ENCODE measurements around the gene BRIP1. TPM values are rescaled to one million over a fixed set of nuclear protein-coding genes. Genes with fewer than 3 reads are reported as not detected.

BRIP1 gene
- total and polyA plus RNA-seq, 2 donors (not counting 1 experiment from before 2014, with no cell fraction given): 4.0 to 8.1 TPM

DNA sequence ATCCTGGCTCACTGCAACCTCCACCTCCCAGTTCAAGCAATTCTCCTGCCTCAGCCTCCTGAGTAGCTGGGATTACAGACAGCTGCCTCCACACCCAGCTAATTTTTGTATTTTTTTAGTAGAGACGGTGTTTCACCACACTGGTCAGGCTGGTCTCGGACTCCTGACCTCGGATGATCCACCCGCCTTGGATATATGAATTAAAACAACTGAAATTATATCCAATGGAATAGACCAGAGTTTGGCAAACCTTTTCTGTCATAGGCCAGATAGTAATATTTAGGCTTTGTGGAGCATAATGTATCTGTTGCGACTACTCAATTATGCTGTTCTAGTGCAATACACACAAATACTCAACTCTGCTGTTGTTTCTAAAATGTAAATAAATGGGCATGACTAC, 178.5 kb downstream of the BRIP1 start:
- H2AFZ ChIP-seq (ENCODE audit: low read length): no peak overlapping the region
- no peak overlapping the region for H3K9ac ChIP-seq (ENCODE audit: insufficient read depth, low read length)
- H3K4me3 ChIP-seq (replicated peaks in 1 of 4; ENCODE audit: control extremely low read depth in 1 of 4, insufficient read depth in 1 of 4, low read depth in 3 of 4, low read length in 4 of 4): no peak overlapping the region
- no peak overlapping the region for H3K4me2 ChIP-seq (ENCODE audit: extremely low read depth, insufficient read depth, low read length)
- H3K27me3 ChIP-seq (ENCODE audit: control insufficient read depth, insufficient read depth, low read length): no peaks in the 10 kb centered on the region
- H3K27ac ChIP-seq (ENCODE audit: insufficient read depth, low read length): no peak overlapping the region
- no peaks in the 10 kb centered on the region for H4K20me1 ChIP-seq (ENCODE audit: control insufficient read depth, extremely low read depth, insufficient read depth, low read length)
- H3K36me3 ChIP-seq (ENCODE audit: control insufficient read depth, insufficient read depth, low read length): no peaks in the 10 kb centered on the region
- H3K79me2 ChIP-seq (ENCODE audit: control insufficient read depth, insufficient read depth, low read length): no peaks in the 10 kb centered on the region
- H3K9me3 ChIP-seq (ENCODE audit: control insufficient read depth, insufficient read depth, low read depth, low read length): no peaks in the 10 kb centered on the region
- TF ChIP-seq CTCF (conservative IDR thresholded peaks at IDR 0.05 in 1 of 2, IDR thresholded peaks at IDR 0.05 in 1 of 2; ENCODE audit: low read depth in 1 of 2, low read length in 2 of 2) (no peak), EZH2 (IDR thresholded peaks at IDR 0.05; ENCODE audit: low read length, missing control alignments) (no peak)
- no peak for DNase-seq (ENCODE audit: low read depth in 2 of 2)
- no peaks in the 10 kb centered on the region for H3K4me1 ChIP-seq (ENCODE audit: control insufficient read depth, extremely low read depth, insufficient read depth, low read length)

- no peak overlapping the region for H3K9ac ChIP-seq (ENCODE audit: insufficient read depth, low read length)
- H3K79me2 ChIP-seq (ENCODE audit: control insufficient read depth, insufficient read depth, low read length): no peaks in the 10 kb centered on the region
- H2AFZ ChIP-seq (ENCODE audit: low read length): no peak overlapping the region
- H3K27me3 ChIP-seq (ENCODE audit: control insufficient read depth, insufficient read depth, low read length): no peaks in the 10 kb centered on the region
- no peak for DNase-seq (ENCODE audit: low read depth in 2 of 2)
- H3K27ac ChIP-seq (ENCODE audit: insufficient read depth, low read length): no peak overlapping the region
- H4K20me1 ChIP-seq (ENCODE audit: control insufficient read depth, extremely low read depth, insufficient read depth, low read length): no peaks in the 10 kb centered on the region
- H3K9me3 ChIP-seq (ENCODE audit: control insufficient read depth, insufficient read depth, low read depth, low read length): no peaks in the 10 kb centered on the region
- no peaks in the 10 kb centered on the region for H3K4me1 ChIP-seq (ENCODE audit: control insufficient read depth, extremely low read depth, insufficient read depth, low read length)
- H3K4me3 ChIP-seq (replicated peaks in 1 of 4; ENCODE audit: control extremely low read depth in 1 of 4, insufficient read depth in 1 of 4, low read depth in 3 of 4, low read length in 4 of 4): no peak overlapping the region
- no peaks in the 10 kb centered on the region for H3K36me3 ChIP-seq (ENCODE audit: control insufficient read depth, insufficient read depth, low read length)
- H3K4me2 ChIP-seq (ENCODE audit: extremely low read depth, insufficient read depth, low read length): no peak overlapping the region
- TF ChIP-seq CTCF (conservative IDR thresholded peaks at IDR 0.05 in 1 of 2, IDR thresholded peaks at IDR 0.05 in 1 of 2; ENCODE audit: low read depth in 1 of 2, low read length in 2 of 2) (no peak), EZH2 (IDR thresholded peaks at IDR 0.05; ENCODE audit: low read length, missing control alignments) (no peak)
These were observed 179.2 kb downstream of the BRIP1 start for GRCh38 chr17:61684172-61684571.

GRCh38 chr17:61683466-61683865, 179.9 kb downstream of the BRIP1 start:
- TF ChIP-seq EZH2 (IDR thresholded peaks at IDR 0.05; ENCODE audit: low read length, missing control alignments): no peak
- no peak for TF ChIP-seq CTCF (conservative IDR thresholded peaks at IDR 0.05 in 1 of 2, IDR thresholded peaks at IDR 0.05 in 1 of 2; ENCODE audit: low read depth in 1 of 2, low read length in 2 of 2)
- Histone ChIP-seq H3K4me1 (ENCODE audit: control insufficient read depth, extremely low read depth, insufficient read depth, low read length) (no peaks in the 10 kb centered on the region), H3K9me3 (ENCODE audit: control insufficient read depth, insufficient read depth, low read depth, low read length) (no peaks in the 10 kb centered on the region), H3K79me2 (ENCODE audit: control insufficient read depth, insufficient read depth, low read length) (no peaks in the 10 kb centered on the region), H3K4me3 (replicated peaks in 1 of 4; ENCODE audit: control extremely low read depth in 1 of 4, insufficient read depth in 1 of 4, low read depth in 3 of 4, low read length in 4 of 4) (no peak overlapping the region), H3K27ac (ENCODE audit: insufficient read depth, low read length) (no peak overlapping the region), H3K27me3 (ENCODE audit: control insufficient read depth, insufficient read depth, low read length) (no peaks in the 10 kb centered on the region), H2AFZ (ENCODE audit: low read length) (no peak overlapping the region), H4K20me1 (ENCODE audit: control insufficient read depth, extremely low read depth, insufficient read depth, low read length) (no peaks in the 10 kb centered on the region), H3K4me2 (ENCODE audit: extremely low read depth, insufficient read depth, low read length) (no peak overlapping the region), H3K9ac (ENCODE audit: insufficient read depth, low read length) (no peak overlapping the region), H3K36me3 (ENCODE audit: control insufficient read depth, insufficient read depth, low read length) (no peaks in the 10 kb centered on the region)
- DNase-seq (ENCODE audit: low read depth in 2 of 2): no peak
